Motor neuron (in vitro differentiated cells): Measurements from ENCODE around the gene DVL3. TPM values are rescaled to one million over a fixed set of nuclear protein-coding genes. Genes with fewer than 3 reads are reported as not detected.

Experiments
- ATAC-seq, 8 experiments: fragments of 200-7000 bp; cut with Tn5 transposase; replicated peaks in 6 of 8; 2 replicates each; pipeline ENCODE4 v1.8.0; 2021; ENCODE audit warnings: mild to moderate bottlenecking in 8 of 8, moderate library complexity in 8 of 8
- H3K27ac ChIP-seq, 2 donors: fragments of 250-450 bp; sonication (Bioruptor Pico); 2 replicates each; pipeline ENCODE4 v1.9.0; 2021; ENCODE audit warnings: antibody characterized with exemption in 2 of 2, mild to moderate bottlenecking in 2 of 2, moderate library complexity in 1 of 2
- H3K4me1 ChIP-seq, 2 donors: fragments of 250-450 bp; sonication (Bioruptor Pico); replicated peaks in 1 of 2; 2 replicates each; pipeline ENCODE4 v1.6.1; 2021; ENCODE audit warnings: antibody characterized with exemption in 2 of 2, mild to moderate bottlenecking in 2 of 2, moderate library complexity in 1 of 2
- H3K4me3 ChIP-seq, 5 donors: fragments of 250-450 bp; sonication (Bioruptor Pico); 2 replicates each; pipeline ENCODE4 v1.9.0; 2021; ENCODE audit warnings: antibody characterized with exemption in 5 of 5, mild to moderate bottlenecking in 5 of 5, moderate library complexity in 4 of 5
- WGBS, 10 experiments: fragments of 450-650 bp; shearing (Covaris generic); methylation state at CpG; one replicate each; pipeline ENCODE4 v1.0.0; 2022; 5-methylcytosine and 5-hydroxymethylcytosine counted together
- in situ Hi-C, 9 experiments: fragments of 400-800 bp; cut with MboI; loops; one replicate each; pipeline ENCODE4 v1.15.0; 2021; ENCODE audit warnings: low sequenced_read_pairs in 9 of 9, low pct_unique_long_range_greater_than_20kb in 2 of 9; ENCODE audit not compliant: unreplicated experiment in 9 of 9
- total RNA-seq, 8 experiments: library from RNA; unstranded; fragments of 300-600 nt; gene quantifications; 2 replicates each; pipeline versions ENCODE4 v1.2.3 to v1.2.4, GENCODE V29; 2022

The DVL3 gene
- total RNA-seq, 8 experiments from 2014 or later: 23.1 to 64.8 (median 34.6) TPM

DNA sequence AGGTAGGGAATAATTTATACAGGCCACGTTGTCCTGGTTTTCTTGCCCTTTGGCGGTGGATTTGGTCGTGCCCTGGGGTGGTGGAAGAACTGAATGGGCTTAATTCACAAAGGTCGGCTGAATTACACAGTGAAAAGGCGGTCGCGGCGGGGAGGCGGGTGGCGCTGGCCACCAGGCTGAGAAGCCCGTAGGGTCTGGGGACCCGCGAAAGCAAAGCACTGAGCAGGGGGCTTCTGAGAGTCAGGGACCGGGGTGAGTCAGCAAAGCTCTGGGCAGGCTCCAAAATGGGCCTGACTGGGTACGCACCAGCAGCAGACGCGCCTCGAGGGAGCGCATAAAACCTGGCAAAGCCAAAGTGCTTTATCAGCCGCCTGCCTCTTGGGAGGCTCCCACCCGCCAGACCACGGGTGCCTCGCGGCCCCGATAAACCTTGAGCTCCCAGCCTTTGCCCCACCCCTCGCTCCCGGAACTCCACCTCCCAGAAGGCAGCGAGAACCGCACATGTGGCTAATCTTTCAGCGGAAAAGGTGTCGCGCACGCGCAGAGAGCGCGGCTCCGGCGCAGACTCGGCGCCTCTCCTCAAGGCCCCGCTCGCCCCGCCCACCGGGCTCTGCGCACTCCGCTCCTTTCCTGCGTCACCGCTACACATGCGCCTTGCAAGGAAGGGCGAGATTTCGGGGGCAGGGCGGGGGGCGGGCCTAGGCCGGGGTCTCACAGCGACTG, 30.4 kb downstream of the DVL3 start:
- peaks cover 7 to 10% of the 10 kb centered on the region in 2 donors for H3K4me1 ChIP-seq
- in situ Hi-C loops: no loop called here
- peak overlapping the region; percentile 57 to 87 (median 68) for H3K4me3 ChIP-seq
- WGBS, 10 experiments: 0 to 21% (median 8%) methylated on average over 1 to 7 of the region's 55 CpGs; no CpG with 5 or more reads in 2 of the 10 experiments
- ATAC-seq: peak; percentile 81 to 94 (median 91)
- H3K27ac ChIP-seq: peak overlapping the region; percentile 79 to 87

DNA sequence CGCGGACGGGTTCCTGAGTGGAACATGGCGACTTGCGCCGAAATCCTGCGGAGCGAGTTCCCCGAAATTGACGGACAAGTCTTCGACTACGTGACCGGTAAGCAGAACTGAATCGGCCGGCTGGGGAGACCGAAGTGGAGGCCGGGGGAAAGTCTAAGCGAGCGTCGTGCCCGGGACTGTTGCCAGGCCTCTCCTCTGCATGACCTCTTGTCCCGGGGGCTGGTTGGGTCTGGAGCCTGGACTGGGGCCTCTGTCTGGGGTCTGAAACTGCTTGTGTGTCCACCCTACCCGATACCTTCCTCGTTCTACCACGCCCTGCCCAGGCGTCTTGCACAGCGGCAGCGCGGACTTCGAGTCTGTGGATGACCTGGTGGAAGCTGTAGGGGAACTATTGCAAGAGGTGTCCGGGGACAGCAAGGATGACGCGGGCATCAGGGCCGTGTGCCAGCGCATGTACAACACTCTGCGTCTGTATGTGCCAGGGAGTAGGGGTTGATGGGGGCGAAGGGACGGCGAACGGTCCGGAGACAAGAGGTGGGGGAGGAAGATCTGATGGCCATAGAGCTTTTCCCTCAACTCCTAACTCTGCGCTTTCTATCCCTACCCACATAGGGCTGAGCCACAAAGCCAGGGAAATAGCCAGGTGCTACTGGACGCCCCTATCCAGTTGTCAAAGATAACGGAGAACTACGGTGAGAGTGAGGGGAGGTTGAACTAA, 31.2 kb downstream of the DVL3 start, which contains the start of gene ABCF3:
Gene ABCF3, plus strand, starts transcription at position 16 of the 718 bp plus-strand sequence. Its CDS starts 9 bp downstream, at position 25.
- Histone ChIP-seq H3K27ac (peak within 1 kb of the TSS; percentile 79 to 87), H3K4me1 (peaks cover 7 to 10% of the 10 kb centered on the region in 2 donors), H3K4me3 (peak within 1 kb of the TSS; percentile 57 to 87 (median 68))
- ATAC-seq: peak; percentile 23 to 47 (median 34)
- in situ Hi-C loops: no loop called here
- 0 to 13% (median 0%) methylated on average over 1 to 8 of the region's 45 CpGs; no CpG with 5 or more reads in 5 of the 10 experiments for WGBS, 10 experiments

DNA sequence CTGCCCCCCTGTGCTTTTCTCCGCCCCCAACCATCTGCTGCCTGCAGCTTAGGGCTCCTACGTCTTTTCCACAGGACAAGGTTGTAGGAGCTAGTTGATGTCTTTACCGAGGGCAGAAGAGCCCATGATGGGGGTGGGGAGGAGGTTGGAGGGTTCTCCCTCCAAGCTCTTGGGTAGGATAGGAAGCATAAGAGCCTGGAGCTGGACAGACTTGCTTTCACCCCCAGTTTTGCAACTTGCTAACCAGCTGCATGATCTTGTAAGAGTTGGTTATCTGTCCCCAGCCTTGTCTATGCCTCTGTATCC, 31.7 kb downstream of the DVL3 start:
- peak in 1 of 8 experiments; percentile 1 for ATAC-seq
- in situ Hi-C loops: no loop called here
- 0% methylated on average over 1 of the region's 3 CpGs; no CpG with 5 or more reads in 6 of the 10 experiments for WGBS, 10 experiments
- no peak overlapping the region for H3K27ac ChIP-seq
- H3K4me1 ChIP-seq: peaks cover 7 to 10% of the 10 kb centered on the region in 2 donors
- peak overlapping the region; percentile 57 to 87 (median 68) for H3K4me3 ChIP-seq

DNA sequence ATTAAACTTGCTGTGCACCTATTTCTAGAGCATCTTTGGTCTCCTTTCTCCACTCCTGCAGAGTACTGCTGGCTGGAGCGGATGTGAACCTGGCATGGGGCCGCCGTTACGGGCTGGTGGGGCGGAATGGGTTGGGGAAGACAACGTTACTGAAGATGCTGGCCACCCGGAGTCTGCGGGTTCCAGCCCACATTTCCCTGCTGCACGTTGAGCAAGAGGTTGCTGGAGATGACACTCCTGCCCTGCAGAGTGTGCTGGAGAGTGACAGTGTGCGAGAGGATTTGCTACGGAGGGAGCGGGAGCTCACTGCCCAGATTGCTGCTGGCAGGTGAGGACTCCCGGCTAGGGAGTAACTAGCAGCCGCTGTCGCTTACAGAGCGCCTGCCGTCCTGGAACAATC, 32.9 kb downstream of the DVL3 start:
- H3K4me3 ChIP-seq: no peak overlapping the region
- 78 to 100% (median 92%) methylated on average over 1 to 7 of the region's 17 CpGs; no CpG with 5 or more reads in 3 of the 10 experiments for WGBS, 10 experiments
- peaks cover 7 to 10% of the 10 kb centered on the region in 2 donors for H3K4me1 ChIP-seq
- H3K27ac ChIP-seq: no peak overlapping the region
- in situ Hi-C loops: no loop called here
- ATAC-seq: no peak

DNA sequence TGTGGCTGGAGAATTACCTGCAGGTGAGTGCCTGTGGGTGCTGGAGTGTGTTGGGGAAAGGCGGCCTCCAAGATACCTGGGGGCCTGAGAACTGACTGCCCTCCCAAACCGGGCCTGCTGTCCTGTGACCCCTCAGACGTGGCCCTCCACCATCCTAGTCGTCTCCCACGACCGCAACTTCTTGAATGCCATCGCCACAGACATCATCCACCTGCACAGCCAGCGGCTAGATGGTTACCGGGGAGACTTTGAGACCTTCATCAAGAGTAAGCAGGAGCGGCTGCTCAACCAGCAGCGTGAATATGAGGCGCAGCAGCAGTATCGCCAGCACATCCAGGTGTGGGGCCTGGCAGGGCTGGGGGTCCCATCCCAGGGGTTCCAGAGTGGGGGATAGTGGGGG, 34.2 kb downstream of the DVL3 start:
- 80 to 100% (median 100%) methylated on average over 1 to 9 of the region's 13 CpGs; no CpG with 5 or more reads in 5 of the 10 experiments for WGBS, 10 experiments
- in situ Hi-C loops: no loop called here
- peaks cover 7 to 10% of the 10 kb centered on the region in 2 donors for H3K4me1 ChIP-seq
- ATAC-seq: no peak
- no peak overlapping the region for H3K27ac ChIP-seq
- no peak overlapping the region for H3K4me3 ChIP-seq

DNA sequence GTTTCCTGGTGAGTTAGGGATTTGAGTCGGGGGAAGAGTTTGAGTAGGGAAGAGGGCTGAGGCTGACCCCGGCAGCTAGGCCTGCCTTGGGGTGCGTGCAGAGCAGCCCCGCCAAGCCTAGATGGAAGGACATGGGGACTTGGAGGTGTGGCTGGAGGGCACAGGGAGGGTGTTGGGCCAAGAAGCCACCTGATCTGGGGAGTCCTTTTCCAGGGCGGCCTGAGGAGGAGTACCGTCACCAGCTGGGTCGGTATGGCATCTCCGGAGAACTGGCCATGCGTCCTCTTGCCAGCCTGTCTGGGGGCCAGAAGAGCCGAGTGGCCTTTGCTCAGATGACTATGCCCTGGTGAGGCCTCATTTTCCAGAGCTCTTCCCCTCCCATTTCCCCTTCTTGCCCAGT, 37.7 kb downstream of the DVL3 start:
- H3K4me1 ChIP-seq: no peaks in the 10 kb centered on the region
- WGBS, 10 experiments: 100% methylated on average over 2 to 3 of the region's 10 CpGs; no CpG with 5 or more reads in 8 of the 10 experiments
- no peak for ATAC-seq
- in situ Hi-C loops: no loop called here
- no peak overlapping the region for H3K4me3 ChIP-seq
- no peak overlapping the region for H3K27ac ChIP-seq

DNA sequence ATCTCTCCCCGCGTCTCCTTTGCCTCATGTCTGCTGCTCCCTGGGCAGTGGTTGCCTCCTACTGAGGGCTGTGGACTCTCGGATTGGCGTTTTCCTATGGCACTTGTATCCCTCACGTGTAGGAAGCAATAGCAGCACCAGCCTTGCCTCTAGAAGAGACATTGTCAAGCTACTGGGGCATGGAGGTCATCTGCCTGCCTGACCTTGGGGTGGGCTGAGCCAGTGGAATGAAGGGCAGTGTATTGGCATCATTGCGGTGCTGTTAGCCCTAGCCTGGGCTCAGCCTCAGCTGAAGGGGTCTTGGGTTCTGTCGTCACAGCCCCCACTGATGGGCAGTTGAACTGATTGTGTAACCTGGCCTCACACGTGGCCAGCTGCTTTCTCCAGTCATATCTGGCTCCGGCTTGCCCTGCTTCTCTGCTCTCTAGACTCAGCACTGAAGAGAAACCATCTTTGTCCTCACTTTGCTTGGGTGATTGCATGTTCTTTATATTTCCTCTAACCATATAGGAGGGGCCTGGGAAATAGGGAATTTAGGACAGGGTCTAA, 38.9 kb downstream of the DVL3 start:
- no peak for ATAC-seq
- WGBS, 10 experiments: 29 to 100% (median 90%) methylated on average over 2 to 3 of the region's 9 CpGs; no CpG with 5 or more reads in 5 of the 10 experiments
- H3K27ac ChIP-seq: no peak overlapping the region
- in situ Hi-C loops: no loop called here
- H3K4me1 ChIP-seq: no peaks in the 10 kb centered on the region
- no peak overlapping the region for H3K4me3 ChIP-seq

DNA sequence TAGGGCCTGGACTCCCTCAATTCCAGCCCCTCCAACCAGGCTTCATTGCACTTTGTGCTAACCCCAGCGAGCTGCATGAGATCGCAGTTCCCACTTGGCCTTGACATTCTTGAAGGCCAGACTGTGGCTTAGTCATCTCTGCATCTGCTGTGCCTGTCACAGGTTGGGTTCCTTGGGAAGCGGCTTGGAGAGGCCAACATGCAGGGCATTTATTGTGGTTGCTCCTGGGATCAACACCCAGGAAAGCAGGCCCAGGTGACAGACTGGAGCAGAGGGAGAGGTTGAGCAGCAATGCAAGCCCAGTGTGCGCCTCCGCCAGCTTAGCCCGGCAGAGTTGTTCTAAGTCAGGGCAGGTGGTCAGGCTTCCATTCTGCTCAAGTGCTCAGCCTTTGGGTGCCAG, 41.4 kb downstream of the DVL3 start:
- Histone ChIP-seq H3K27ac (no peak overlapping the region), H3K4me3 (no peak overlapping the region), H3K4me1 (no peaks in the 10 kb centered on the region)
- in situ Hi-C loops: no loop called here
- WGBS, 10 experiments: 60 to 100% (median 100%) methylated on average over 1 to 2 of the region's 6 CpGs; no CpG with 5 or more reads in 4 of the 10 experiments
- ATAC-seq: no peak

DNA sequence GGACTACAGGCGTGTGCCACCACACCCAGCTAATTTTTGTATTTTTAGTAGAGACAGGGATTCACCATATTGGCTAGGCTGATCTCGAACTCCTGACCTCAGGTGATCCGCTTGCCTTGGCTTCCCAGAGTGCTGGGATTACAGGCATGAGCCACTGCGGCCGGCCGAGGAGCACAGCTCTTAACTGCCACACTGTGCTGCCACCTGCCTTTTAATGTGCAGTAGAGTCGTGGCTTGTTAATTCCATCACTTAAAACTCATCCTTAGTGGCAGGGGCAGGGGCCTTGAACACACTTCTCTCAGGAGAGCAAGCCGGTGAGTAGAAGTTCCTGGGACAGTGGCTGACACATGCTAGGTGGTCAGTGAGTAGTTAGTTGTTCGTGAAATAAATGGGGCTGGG, 43.3 kb downstream of the DVL3 start:
- in situ Hi-C loops: no loop called here
- H3K27ac ChIP-seq: no peak overlapping the region
- ATAC-seq: no peak
- 50 to 100% (median 72%) methylated on average over 1 to 6 of the region's 9 CpGs; no CpG with 5 or more reads in 5 of the 10 experiments for WGBS, 10 experiments
- no peaks in the 10 kb centered on the region for H3K4me1 ChIP-seq
- H3K4me3 ChIP-seq: no peak overlapping the region

DNA sequence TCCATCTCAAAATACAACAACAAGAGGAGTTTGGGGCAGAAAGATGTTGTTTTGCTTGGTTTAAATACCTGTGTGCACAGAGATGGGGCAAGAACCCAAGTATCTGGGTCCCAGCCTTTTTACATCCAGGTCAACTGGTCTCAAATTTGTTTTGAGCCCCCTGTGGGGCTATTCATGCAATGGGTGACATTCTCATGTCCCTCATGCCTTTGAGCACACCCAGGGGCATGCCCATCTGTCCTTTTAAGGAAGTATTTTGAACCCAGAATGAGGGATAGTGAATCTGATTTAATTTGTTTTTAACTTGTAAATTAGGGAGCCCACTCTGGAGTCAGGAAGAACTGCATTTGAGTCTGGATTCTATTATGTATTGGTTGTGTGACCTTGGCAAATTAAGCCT, 45.6 kb downstream of the DVL3 start:
- ATAC-seq: no peak

DNA sequence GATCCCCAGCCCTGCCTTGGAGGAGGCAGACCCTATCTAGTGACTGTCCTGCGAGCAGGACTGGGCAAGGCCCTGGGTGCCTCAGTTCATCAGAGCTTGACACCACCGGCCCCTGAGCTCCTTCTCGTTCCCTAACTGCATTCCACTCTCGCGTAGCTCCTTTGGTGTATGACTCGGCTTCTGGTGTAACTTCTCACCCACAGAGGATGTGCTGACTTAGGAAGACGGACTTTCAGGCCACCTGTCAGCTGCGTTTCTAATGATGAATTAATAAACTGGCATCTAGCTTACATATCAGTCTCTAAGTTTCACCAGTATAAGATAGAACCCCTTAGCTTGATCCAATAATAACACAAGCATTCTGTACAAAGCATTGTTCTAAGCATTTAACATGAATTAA, 48.3 kb downstream of the DVL3 start:
- WGBS, 10 experiments: 50 to 94% (median 66%) methylated on average over 2 to 5 of the region's 8 CpGs; no CpG with 5 or more reads in 4 of the 10 experiments
- Histone ChIP-seq H3K4me3 (no peak overlapping the region), H3K27ac (no peak overlapping the region), H3K4me1 (no peaks in the 10 kb centered on the region)
- in situ Hi-C loops: no loop called here
- ATAC-seq: no peak

More for the DNA sequence above, 45.6 kb downstream of the DVL3 start:
- no peak overlapping the region for H3K4me3 ChIP-seq
- H3K27ac ChIP-seq: no peak overlapping the region
- in situ Hi-C loops: no loop called here
- H3K4me1 ChIP-seq: no peaks in the 10 kb centered on the region

DNA sequence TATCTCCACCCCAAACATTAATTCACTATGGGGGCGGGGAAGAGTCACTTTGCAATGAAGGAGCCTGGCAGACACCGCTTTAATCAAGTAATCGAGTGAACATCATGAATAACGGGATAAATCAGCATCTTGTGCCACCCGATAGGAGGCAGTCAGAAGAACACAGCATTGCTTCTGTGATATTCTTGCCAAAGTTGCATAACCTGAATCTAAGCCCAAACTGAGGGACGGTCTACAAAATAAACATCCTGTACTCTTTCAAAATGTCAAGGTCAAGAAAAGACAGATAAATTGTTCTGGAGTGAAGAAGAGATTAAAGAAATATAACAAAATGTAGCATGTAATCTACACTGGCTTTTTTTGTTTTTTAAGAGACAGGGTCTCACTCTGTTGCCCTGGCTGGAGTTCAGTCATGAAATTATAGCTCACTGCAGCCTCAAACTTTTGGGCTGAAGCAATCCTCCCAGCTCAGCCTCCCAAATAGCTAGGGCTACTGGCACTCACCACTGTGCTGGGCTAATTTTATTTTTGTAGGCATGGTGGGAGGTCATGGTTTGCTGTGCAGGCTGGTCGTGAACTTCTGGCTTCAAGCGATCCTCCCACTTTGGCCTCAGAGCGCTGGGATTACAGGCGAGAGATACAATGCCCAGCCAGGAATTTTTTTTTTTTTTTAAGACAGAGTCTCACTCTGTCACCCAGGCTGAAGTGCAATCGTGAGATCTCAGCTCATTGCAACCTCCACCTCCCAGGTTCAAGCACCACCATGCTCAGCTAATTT, 54.2 kb downstream of the DVL3 start:
- in situ Hi-C loops: no loop called here
- no peak for ATAC-seq
- 8 to 83% (median 72%) methylated on average over 2 to 10 of the region's 11 CpGs for WGBS, 10 experiments
- Histone ChIP-seq H3K27ac (no peak overlapping the region), H3K4me1 (no peaks in the 10 kb centered on the region), H3K4me3 (no peak overlapping the region)

DNA sequence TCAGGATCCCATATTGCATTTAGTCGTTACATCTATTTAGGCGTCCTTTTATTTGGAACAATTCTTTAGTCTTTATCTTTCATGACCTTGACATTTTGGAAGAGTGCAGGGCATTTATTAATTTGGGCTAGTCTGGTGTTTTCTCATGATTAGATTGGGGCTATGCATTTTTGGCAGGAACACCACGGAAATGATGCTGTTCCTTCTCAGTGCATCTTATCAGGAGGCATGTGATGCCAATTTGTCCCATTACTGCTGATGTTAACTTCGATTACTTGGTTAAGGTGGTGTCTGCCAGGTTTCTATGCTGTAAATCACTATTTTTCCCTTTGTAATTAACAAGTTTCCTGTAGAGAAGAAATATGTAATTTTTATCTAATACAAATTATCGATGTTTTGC, 56.1 kb downstream of the DVL3 start:
- in situ Hi-C loops: no loop called here
- Histone ChIP-seq H3K4me3 (no peak overlapping the region), H3K4me1 (no peaks in the 10 kb centered on the region), H3K27ac (no peak overlapping the region)
- 43 to 83% (median 71%) methylated on average over 2 to 5 of the region's 5 CpGs for WGBS, 10 experiments
- no peak for ATAC-seq
